ENCODE data around the gene NR1H4. TPM values are rescaled to one million over a fixed set of nuclear protein-coding genes. Genes with fewer than 3 reads are reported as not detected.

NR1H4 gene
- total and polyA plus RNA-seq, 4 donors = 3.8 TPM; not detected in 3

DNA sequence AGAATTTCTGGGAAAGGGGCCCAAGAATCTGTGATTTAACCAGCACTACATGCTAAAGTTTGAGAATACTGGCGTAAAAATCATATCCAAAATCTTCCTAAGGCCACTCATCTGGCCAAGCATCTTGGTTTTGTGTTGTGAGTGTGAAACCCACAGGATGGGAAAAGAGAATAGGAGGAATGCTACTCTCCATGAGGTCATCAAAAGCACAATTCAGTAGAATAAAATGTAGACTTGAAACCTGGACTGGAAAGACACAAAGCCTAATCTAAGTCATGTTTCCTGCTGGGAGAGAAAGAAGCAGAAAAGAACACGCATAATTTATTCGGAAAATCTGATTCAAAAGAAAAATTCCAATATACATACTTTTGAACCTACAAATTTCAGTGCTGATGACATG, 42.3 kb downstream of the NR1H4 start:
- Histone ChIP-seq H3K4me1 (ENCODE audit: control insufficient read depth in 1 of 2, insufficient read depth in 2 of 2, low read length in 2 of 2) (no peaks in the 10 kb centered on the region), H3K27ac (ENCODE audit: low read depth in 1 of 2, low read length in 2 of 2) (no peak overlapping the region), H3K36me3 (ENCODE audit: control insufficient read depth in 1 of 2, insufficient read depth in 2 of 2, low read length in 1 of 2) (no peaks in the 10 kb centered on the region), H3K27me3 (ENCODE audit: control insufficient read depth in 1 of 2, insufficient read depth in 2 of 2, low read length in 1 of 2) (peaks cover 0 to 3% of the 10 kb centered on the region in 2 donors), H3K9me3 (ENCODE audit: control insufficient read depth, low read length) (no peaks in the 10 kb centered on the region), H3K4me3 (ENCODE audit: low read length in 2 of 2) (no peak overlapping the region)
- ATAC-seq (ENCODE audit: low FRiP score) (no peak), DNase-seq (no peak)
- 91% methylated on average over 3 of the region's 3 CpGs for WGBS, 2 donors
- intact Hi-C loops (cut with DNase I) = no loop called here

DNA sequence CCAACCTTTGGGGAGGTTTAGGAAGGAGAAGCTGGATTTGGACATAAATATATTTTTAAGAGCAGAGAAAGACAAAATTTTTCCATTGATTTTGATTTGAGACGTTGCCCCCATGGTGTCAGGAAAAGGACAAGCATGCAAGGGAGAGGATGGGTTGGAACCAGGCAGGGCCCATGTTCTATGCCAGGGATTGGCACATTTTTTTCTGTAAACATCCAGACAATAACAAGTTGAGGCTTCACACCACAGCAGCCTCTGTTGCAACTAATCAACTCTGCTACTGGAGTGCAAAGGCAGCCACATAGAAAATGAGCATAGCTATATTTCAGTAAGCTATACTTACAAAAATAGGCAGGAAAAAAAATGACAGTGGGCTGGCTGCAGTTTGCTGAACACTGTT, 44.7 kb downstream of the NR1H4 start:
- WGBS, 2 donors = 67 to 68% methylated on average over 1 of the region's 1 CpG

GRCh38 chr12:100520048-100520769, 46.5 kb downstream of the NR1H4 start:
- Histone ChIP-seq H3K9me3 (ENCODE audit: control insufficient read depth, low read length) (no peaks in the 10 kb centered on the region), H3K4me3 (ENCODE audit: low read length in 2 of 2) (no peak overlapping the region), H3K36me3 (ENCODE audit: control insufficient read depth in 1 of 2, insufficient read depth in 2 of 2, low read length in 1 of 2) (no peaks in the 10 kb centered on the region), H3K27me3 (ENCODE audit: control insufficient read depth in 1 of 2, insufficient read depth in 2 of 2, low read length in 1 of 2) (peaks cover 0 to 3% of the 10 kb centered on the region in 2 donors), H3K27ac (ENCODE audit: low read depth in 1 of 2, low read length in 2 of 2) (no peak overlapping the region), H3K4me1 (ENCODE audit: control insufficient read depth in 1 of 2, insufficient read depth in 2 of 2, low read length in 2 of 2) (no peaks in the 10 kb centered on the region)
- ATAC-seq (ENCODE audit: low FRiP score) (no peak), DNase-seq (no peak)
- intact Hi-C loops (cut with DNase I) = no loop called here
- WGBS, 2 donors = 86 to 87% methylated on average over 10 of the region's 10 CpGs

More for the DNA sequence above, 44.7 kb downstream of the NR1H4 start:
- ATAC-seq (ENCODE audit: low FRiP score) (no peak), DNase-seq (no peak)
- Histone ChIP-seq H3K27me3 (ENCODE audit: control insufficient read depth in 1 of 2, insufficient read depth in 2 of 2, low read length in 1 of 2) (peaks cover 0 to 3% of the 10 kb centered on the region in 2 donors), H3K9me3 (ENCODE audit: control insufficient read depth, low read length) (no peaks in the 10 kb centered on the region), H3K4me3 (ENCODE audit: low read length in 2 of 2) (no peak overlapping the region), H3K36me3 (ENCODE audit: control insufficient read depth in 1 of 2, insufficient read depth in 2 of 2, low read length in 1 of 2) (no peaks in the 10 kb centered on the region), H3K4me1 (ENCODE audit: control insufficient read depth in 1 of 2, insufficient read depth in 2 of 2, low read length in 2 of 2) (no peaks in the 10 kb centered on the region), H3K27ac (ENCODE audit: low read depth in 1 of 2, low read length in 2 of 2) (no peak overlapping the region)
- intact Hi-C loops (cut with DNase I) = no loop called here

DNA sequence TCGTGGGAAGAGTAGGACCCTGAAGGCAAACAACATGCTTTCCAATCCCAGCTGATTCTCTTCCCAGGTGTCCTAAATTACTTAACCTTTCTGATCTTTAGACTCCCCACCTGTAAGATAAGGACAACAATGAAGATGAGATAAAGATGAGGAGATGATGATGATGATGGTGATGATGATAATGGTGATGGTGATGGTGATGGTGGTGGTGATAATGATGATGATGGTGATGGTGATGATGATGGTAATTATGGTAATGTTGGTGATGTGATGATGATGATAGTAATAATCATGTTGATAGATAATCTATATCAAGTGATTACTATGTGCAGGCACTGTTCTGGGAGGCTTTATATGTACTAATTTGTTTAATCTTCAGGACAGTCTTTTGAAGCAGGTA, 48.3 kb downstream of the NR1H4 start:
- Histone ChIP-seq H3K4me3 (ENCODE audit: low read length in 2 of 2) (no peak overlapping the region), H3K36me3 (ENCODE audit: control insufficient read depth in 1 of 2, insufficient read depth in 2 of 2, low read length in 1 of 2) (no peaks in the 10 kb centered on the region), H3K27ac (ENCODE audit: low read depth in 1 of 2, low read length in 2 of 2) (no peak overlapping the region), H3K27me3 (ENCODE audit: control insufficient read depth in 1 of 2, insufficient read depth in 2 of 2, low read length in 1 of 2) (peaks cover 0 to 3% of the 10 kb centered on the region in 2 donors), H3K4me1 (ENCODE audit: control insufficient read depth in 1 of 2, insufficient read depth in 2 of 2, low read length in 2 of 2) (no peaks in the 10 kb centered on the region), H3K9me3 (ENCODE audit: control insufficient read depth, low read length) (no peaks in the 10 kb centered on the region)
- intact Hi-C loops (cut with DNase I) = no loop called here
- WGBS, 2 donors = 52 to 56% methylated on average over 1 of the region's 1 CpG
- DNase-seq (no peak), ATAC-seq (ENCODE audit: low FRiP score) (no peak)

DNA sequence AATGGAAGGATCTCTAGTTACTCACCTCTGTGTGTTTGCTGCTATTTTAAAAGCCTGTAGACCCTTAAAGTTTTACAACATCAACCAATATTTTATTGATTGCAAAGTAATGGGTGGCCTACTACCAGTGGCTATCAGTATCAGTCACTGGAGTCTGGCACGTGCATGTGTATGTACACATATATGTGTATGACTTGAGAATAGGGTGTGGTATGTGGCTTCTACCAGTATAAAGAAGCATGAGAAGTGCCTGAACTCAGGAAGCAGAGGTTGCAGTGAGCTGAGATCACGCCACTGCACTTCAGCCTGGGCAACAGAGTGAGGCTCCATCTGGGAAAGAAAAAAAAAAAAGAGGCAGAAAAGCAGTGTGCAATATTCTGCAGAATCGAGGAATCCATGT, 54.4 kb downstream of the NR1H4 start:
- Histone ChIP-seq H3K4me1 (ENCODE audit: control insufficient read depth in 1 of 2, insufficient read depth in 2 of 2, low read length in 2 of 2) (no peaks in the 10 kb centered on the region), H3K36me3 (ENCODE audit: control insufficient read depth in 1 of 2, insufficient read depth in 2 of 2, low read length in 1 of 2) (no peaks in the 10 kb centered on the region), H3K27ac (ENCODE audit: low read depth in 1 of 2, low read length in 2 of 2) (no peak overlapping the region), H3K4me3 (ENCODE audit: low read length in 2 of 2) (no peak overlapping the region), H3K9me3 (ENCODE audit: control insufficient read depth, low read length) (no peaks in the 10 kb centered on the region), H3K27me3 (ENCODE audit: control insufficient read depth in 1 of 2, insufficient read depth in 2 of 2, low read length in 1 of 2) (no peaks in the 10 kb centered on the region)
- intact Hi-C loops (cut with DNase I) = no loop called here
- ATAC-seq (ENCODE audit: low FRiP score) (no peak), DNase-seq (no peak)
- WGBS, 2 donors = 59 to 65% methylated on average over 3 of the region's 3 CpGs

GRCh38 chr12:100528471-100529127, 54.9 kb downstream of the NR1H4 start:
- DNase-seq (no peak), ATAC-seq (ENCODE audit: low FRiP score) (no peak)
- H3K9me3 ChIP-seq (ENCODE audit: control insufficient read depth, low read length) = no peaks in the 10 kb centered on the region
- no peaks in the 10 kb centered on the region for H3K36me3 ChIP-seq (ENCODE audit: control insufficient read depth in 1 of 2, insufficient read depth in 2 of 2, low read length in 1 of 2)
- WGBS, 2 donors = 73 to 91% methylated on average over 1 of the region's 1 CpG
- H3K4me1 ChIP-seq (ENCODE audit: control insufficient read depth in 1 of 2, insufficient read depth in 2 of 2, low read length in 2 of 2) = no peaks in the 10 kb centered on the region
- no peak overlapping the region for H3K4me3 ChIP-seq (ENCODE audit: low read length in 2 of 2)
- intact Hi-C loops (cut with DNase I) = no loop called here
- no peaks in the 10 kb centered on the region for H3K27me3 ChIP-seq (ENCODE audit: control insufficient read depth in 1 of 2, insufficient read depth in 2 of 2, low read length in 1 of 2)
- H3K27ac ChIP-seq (ENCODE audit: low read depth in 1 of 2, low read length in 2 of 2) = no peak overlapping the region

DNA sequence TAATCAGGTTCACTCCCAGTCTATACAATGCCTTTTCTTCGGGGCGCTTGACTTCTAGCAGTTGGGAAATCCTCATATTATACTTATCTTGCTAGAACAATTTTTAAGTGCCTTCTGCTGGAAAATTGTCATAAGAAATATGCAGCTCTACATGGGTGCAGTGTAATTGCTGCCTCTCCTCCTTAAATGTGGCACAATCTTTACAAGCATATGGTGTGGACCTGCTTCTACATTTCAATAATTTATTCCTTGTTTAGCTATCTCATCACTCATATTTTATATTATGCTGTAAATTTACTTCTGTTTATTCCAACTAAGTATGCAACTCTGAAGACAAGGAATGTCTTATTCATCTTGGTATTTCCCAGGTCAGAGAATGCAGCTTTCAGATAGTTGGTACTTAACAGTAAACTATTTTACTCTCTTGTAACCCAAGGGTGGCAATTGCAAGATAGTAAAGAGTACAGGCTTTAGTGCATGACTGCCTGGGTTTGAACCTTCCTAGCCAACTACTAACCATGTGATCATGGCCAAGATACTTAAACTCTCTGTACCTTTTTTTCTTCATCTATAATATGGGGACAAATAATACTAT, 56.2 kb downstream of the NR1H4 start:
- DNase-seq = no peak
- Histone ChIP-seq H3K9me3 (ENCODE audit: control insufficient read depth, low read length) (no peaks in the 10 kb centered on the region), H3K36me3 (ENCODE audit: control insufficient read depth in 1 of 2, insufficient read depth in 2 of 2, low read length in 1 of 2) (no peaks in the 10 kb centered on the region), H3K4me1 (ENCODE audit: control insufficient read depth in 1 of 2, insufficient read depth in 2 of 2, low read length in 2 of 2) (no peaks in the 10 kb centered on the region), H3K27me3 (ENCODE audit: control insufficient read depth in 1 of 2, insufficient read depth in 2 of 2, low read length in 1 of 2) (no peaks in the 10 kb centered on the region), H3K27ac (ENCODE audit: low read depth in 1 of 2, low read length in 2 of 2) (no peak overlapping the region), H3K4me3 (ENCODE audit: low read length in 2 of 2) (no peak overlapping the region)
- no peak for ATAC-seq (ENCODE audit: low FRiP score)
- 91% methylated on average over 2 of the region's 2 CpGs for WGBS, 2 donors
- intact Hi-C loops (cut with DNase I) = no loop called here

GRCh38 chr12:100533376-100533775, 59.7 kb downstream of the NR1H4 start:
- H3K4me1 ChIP-seq (ENCODE audit: control insufficient read depth in 1 of 2, insufficient read depth in 2 of 2, low read length in 2 of 2) = no peaks in the 10 kb centered on the region

More at GRCh38 chr12:100533376-100533775, 59.7 kb downstream of the NR1H4 start:
- Histone ChIP-seq H3K9me3 (ENCODE audit: control insufficient read depth, low read length) (no peaks in the 10 kb centered on the region), H3K27ac (ENCODE audit: low read depth in 1 of 2, low read length in 2 of 2) (no peak overlapping the region), H3K36me3 (ENCODE audit: control insufficient read depth in 1 of 2, insufficient read depth in 2 of 2, low read length in 1 of 2) (no peaks in the 10 kb centered on the region), H3K27me3 (ENCODE audit: control insufficient read depth in 1 of 2, insufficient read depth in 2 of 2, low read length in 1 of 2) (no peaks in the 10 kb centered on the region), H3K4me3 (ENCODE audit: low read length in 2 of 2) (no peak overlapping the region)
- ATAC-seq (ENCODE audit: low FRiP score) (no peak), DNase-seq (no peak)
- intact Hi-C loops (cut with DNase I) = no loop called here
- 80 to 82% methylated on average over 3 of the region's 3 CpGs for WGBS, 2 donors
